ENCODE results near the gene OOSP4A.

- TF ChIP-seq CTCF (IDR thresholded peaks at IDR 0.05), result no peak
- no peak for TF ChIP-seq ZFX (IDR thresholded peaks at IDR 0.05; ENCODE audit: borderline replicate concordance)
These were observed 6.7 kb upstream of the OOSP4A start for GRCh38 chr11:59957094-59957493.

Data from 22Rv1 (cell line).